Right lobe of liver (tissue), 6 donors: ENCODE data around the gene CDH18. TPM values are rescaled to one million over a fixed set of nuclear protein-coding genes. Genes with fewer than 3 reads are reported as not detected.

Source experiments
- ATAC-seq, 4 donors: fragments of 200-7000 bp; cut with Tn5 transposase; one replicate each; pipeline ENCODE4 v1.9.1; 2020; ENCODE audit warnings: mild to moderate bottlenecking in 4 of 4, moderate library complexity in 4 of 4
- DNase-seq, 3 donors: peaks; one replicate each; pipeline ENCODE4 v3.0.0-alpha.2; 2020
- H3K27ac ChIP-seq, 3 donors: fragments of 200-600 bp; one replicate each; pipeline ENCODE4 v1.8.0; 2022
- H3K27me3 ChIP-seq, 2 donors: fragments of 200-600 bp; one replicate each; pipeline ENCODE4 v1.8.0; 2022
- H3K36me3 ChIP-seq, 4 donors: fragments of 200-600 bp; sonication (generic) in 1 of 4; one replicate each; pipeline versions ENCODE4 v1.5.1 to v1.8.0; 2017 to 2022; ENCODE audit warnings: control low read depth in 1 of 4
- H3K4me1 ChIP-seq, 4 donors: fragments of 200-600 bp; sonication (generic) in 1 of 4; one replicate each; pipeline versions ENCODE4 v1.5.1 to v1.8.0; 2017 to 2022; ENCODE audit warnings: control low read depth in 1 of 4
- H3K4me3 ChIP-seq, 3 donors: fragments of 200-600 bp; one replicate each; pipeline ENCODE4 v1.8.0; 2022
- H3K9me3 ChIP-seq, 4 donors: fragments of 200-600 bp; sonication (generic) in 1 of 4; one replicate each; pipeline versions ENCODE4 v1.5.1 to v1.8.0; 2017 to 2022; ENCODE audit warnings: control low read depth in 1 of 4
- CTCF ChIP-seq, 4 donors: fragments of 200-600 bp in 3 of 4; fragments of 450-650 bp in 1 of 4; IDR thresholded peaks; one replicate each; pipeline versions ENCODE4 v1.5.1 to v1.8.0; 2016 to 2022; ENCODE audit warnings: antibody characterized with exemption in 4 of 4, mild to moderate bottlenecking in 2 of 4
- POLR2A ChIP-seq: fragments of 450-650 bp; IDR thresholded peaks from one replicate; pipeline ENCODE4 v1.6.1; 2017; ENCODE audit warnings: antibody characterized with exemption, mild to moderate bottlenecking
- WGBS: methylation state at CpG from one replicate; pipeline ENCODE4 v1.1.6; 2018; ENCODE audit warnings: low coverage, low lambda C conversion rate; ENCODE audit not compliant: insufficient coverage; ENCODE audit errors: missing lambda C conversion rate; 5-methylcytosine and 5-hydroxymethylcytosine counted together
- intact Hi-C, 2 donors: fragments of 100-400 bp; cut with DNase I; formaldehyde crosslinking; loops; one replicate each; pipeline versions ENCODE4 v1.11.2 to v1.14.1; 2022
- total RNA-seq, 6 experiments: library from RNA; depleted of rRNA in 2 of 6; stranded (reverse); fragments of >200 nt in 2 of 6; fragmentation: NEBNext Ultra II Directional in 3 of 6; extraction: Animal tissue kit (Norgen Biotek cat#: 25700) in 3 of 6; gene quantifications; one replicate each; pipeline versions ENCODE4 v1.1.0 to v1.2.4, GENCODE V29; 2016 to 2023
- donor health status: DM: no; HTN: yes; CAD: no.
- donor health status: DM: no; HTN: no; CAD: no.
- donor health status: DM: no; HTN: no; CAD: no.
- donor health status: DM: no; HTN: yes; CAD: no.
- donor health status: DM: no; HTN: yes; CAD: no.

CDH18 gene
- total RNA-seq, 6 experiments from 2014 or later = not detected

GRCh38 chr5:19978476-19978875 lies 9.5 kb downstream of the CDH18 start:
- Histone ChIP-seq H3K36me3 (no peaks in the 10 kb centered on the region), H3K27me3 (no peaks in the 10 kb centered on the region), H3K4me1 (no peaks in the 10 kb centered on the region), H3K27ac (no peak overlapping the region), H3K4me3 (no peak overlapping the region), H3K9me3 (no peaks in the 10 kb centered on the region)
- no peak for ATAC-seq
- TF ChIP-seq POLR2A (no peak), CTCF (IDR thresholded peaks at IDR 0.05) (no peak)
- 46% methylated on average over 2 of the region's 2 CpGs for WGBS
- intact Hi-C loops = no loop called here
- DNase-seq = no peak

- ATAC-seq = no peak
- Histone ChIP-seq H3K27me3 (no peaks in the 10 kb centered on the region), H3K9me3 (no peaks in the 10 kb centered on the region), H3K4me1 (no peaks in the 10 kb centered on the region), H3K27ac (no peak overlapping the region), H3K36me3 (no peaks in the 10 kb centered on the region), H3K4me3 (no peak overlapping the region)
- no peak for TF ChIP-seq CTCF (IDR thresholded peaks at IDR 0.05)
- no peak for TF ChIP-seq POLR2A
- WGBS = 22% methylated on average over 2 of the region's 2 CpGs
- intact Hi-C loops = no loop called here
- no peak for DNase-seq
These were observed 10.9 kb downstream of the CDH18 start for GRCh38 chr5:19977099-19977498.

GRCh38 chr5:19975795-19976194 lies 12.2 kb downstream of the CDH18 start:
- DNase-seq (no peak), ATAC-seq (no peak)
- no peaks in the 10 kb centered on the region for H3K9me3 ChIP-seq
- no peaks in the 10 kb centered on the region for H3K36me3 ChIP-seq
- intact Hi-C loops = no loop called here
- TF ChIP-seq POLR2A (no peak), CTCF (IDR thresholded peaks at IDR 0.05) (no peak)
- no peak overlapping the region for H3K4me3 ChIP-seq
- no peaks in the 10 kb centered on the region for H3K27me3 ChIP-seq
- no peaks in the 10 kb centered on the region for H3K4me1 ChIP-seq
- no peak overlapping the region for H3K27ac ChIP-seq
- 37% methylated on average over 4 of the region's 4 CpGs for WGBS

GRCh38 chr5:19960451-19960850 lies 27.5 kb downstream of the CDH18 start:
- Histone ChIP-seq H3K27me3 (no peaks in the 10 kb centered on the region), H3K9me3 (no peaks in the 10 kb centered on the region), H3K36me3 (no peaks in the 10 kb centered on the region), H3K4me1 (no peaks in the 10 kb centered on the region), H3K4me3 (no peak overlapping the region), H3K27ac (no peak overlapping the region)
- DNase-seq (no peak), ATAC-seq (no peak)
- TF ChIP-seq CTCF (IDR thresholded peaks at IDR 0.05) = no peak
- intact Hi-C loops = no loop called here
- 53% methylated on average over 11 of the region's 11 CpGs for WGBS

- Histone ChIP-seq H3K27me3 (no peaks in the 10 kb centered on the region), H3K27ac (no peak overlapping the region), H3K36me3 (no peaks in the 10 kb centered on the region), H3K9me3 (no peaks in the 10 kb centered on the region), H3K4me1 (no peaks in the 10 kb centered on the region), H3K4me3 (no peak overlapping the region)
- TF ChIP-seq POLR2A (no peak), CTCF (IDR thresholded peaks at IDR 0.05) (no peak)
- no peak for DNase-seq
- intact Hi-C loops = no loop called here
- no peak for ATAC-seq
- 33% methylated on average over 2 of the region's 2 CpGs for WGBS
These were observed 28.1 kb downstream of the CDH18 start for GRCh38 chr5:19959830-19960384.
